Measurements from ENCODE around the gene ZNF891.

Gene ZNF891

DNA sequence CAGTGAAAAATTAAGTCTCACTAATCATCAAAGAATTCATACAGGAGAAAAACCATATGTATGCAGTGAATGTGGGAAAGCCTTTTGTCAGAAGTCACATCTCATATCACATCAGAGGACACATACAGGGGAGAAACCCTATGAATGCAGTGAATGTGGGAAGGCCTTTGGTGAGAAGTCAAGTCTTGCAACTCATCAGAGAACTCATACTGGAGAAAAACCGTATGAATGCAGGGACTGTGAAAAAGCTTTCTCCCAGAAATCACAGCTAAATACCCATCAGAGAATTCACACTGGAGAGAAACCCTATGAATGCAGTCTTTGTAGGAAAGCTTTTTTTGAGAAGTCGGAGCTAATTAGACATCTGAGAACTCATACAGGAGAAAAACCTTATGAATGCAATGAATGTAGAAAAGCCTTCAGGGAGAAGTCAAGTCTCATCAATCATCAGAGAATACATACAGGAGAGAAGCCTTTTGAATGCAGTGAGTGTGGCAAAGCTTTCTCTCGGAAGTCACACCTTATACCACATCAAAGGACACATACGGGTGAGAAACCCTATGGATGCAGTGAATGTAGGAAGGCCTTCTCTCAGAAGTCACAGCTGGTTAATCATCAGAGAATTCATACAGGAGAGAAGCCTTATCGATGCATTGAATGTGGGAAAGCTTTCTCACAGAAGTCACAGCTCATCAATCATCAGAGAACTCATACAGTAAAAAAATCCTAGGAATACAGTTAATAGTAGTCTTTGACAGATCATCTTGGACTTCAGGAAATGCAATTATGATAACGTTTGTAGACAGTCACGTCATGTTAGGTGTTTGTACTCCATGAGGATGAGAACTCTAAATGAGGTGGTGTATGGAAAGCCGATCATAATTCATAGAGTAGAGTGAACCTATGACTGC lies 71.6 kb downstream of the ZNF891 start:
- DNase-seq, result no peak

DNA sequence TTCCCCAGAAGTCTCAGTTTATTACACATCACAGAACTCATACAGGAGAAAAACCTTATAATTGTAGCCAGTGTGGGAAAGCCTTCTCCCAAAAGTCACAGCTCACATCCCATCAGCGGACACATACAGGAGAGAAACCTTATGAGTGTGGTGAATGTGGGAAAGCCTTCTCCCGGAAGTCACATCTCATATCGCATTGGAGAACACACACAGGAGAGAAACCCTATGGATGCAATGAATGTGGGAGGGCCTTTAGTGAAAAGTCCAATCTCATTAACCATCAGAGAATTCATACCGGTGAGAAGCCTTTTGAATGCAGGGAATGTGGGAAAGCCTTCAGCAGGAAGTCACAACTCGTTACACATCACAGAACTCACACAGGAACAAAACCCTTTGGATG lies 72.6 kb downstream of the ZNF891 start:
- no peak for DNase-seq
